GM10847 (cell line): ENCODE results near the gene MS4A5.

Experiments
- POLR2A ChIP-seq: IDR thresholded peaks from 2 replicates; pipeline ENCODE4 v1.6.1; 2011; ENCODE audit not compliant: insufficient read length; ENCODE audit errors: extremely low read depth

The MS4A5 gene, protein sequence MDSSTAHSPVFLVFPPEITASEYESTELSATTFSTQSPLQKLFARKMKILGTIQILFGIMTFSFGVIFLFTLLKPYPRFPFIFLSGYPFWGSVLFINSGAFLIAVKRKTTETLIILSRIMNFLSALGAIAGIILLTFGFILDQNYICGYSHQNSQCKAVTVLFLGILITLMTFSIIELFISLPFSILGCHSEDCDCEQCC

DNA sequence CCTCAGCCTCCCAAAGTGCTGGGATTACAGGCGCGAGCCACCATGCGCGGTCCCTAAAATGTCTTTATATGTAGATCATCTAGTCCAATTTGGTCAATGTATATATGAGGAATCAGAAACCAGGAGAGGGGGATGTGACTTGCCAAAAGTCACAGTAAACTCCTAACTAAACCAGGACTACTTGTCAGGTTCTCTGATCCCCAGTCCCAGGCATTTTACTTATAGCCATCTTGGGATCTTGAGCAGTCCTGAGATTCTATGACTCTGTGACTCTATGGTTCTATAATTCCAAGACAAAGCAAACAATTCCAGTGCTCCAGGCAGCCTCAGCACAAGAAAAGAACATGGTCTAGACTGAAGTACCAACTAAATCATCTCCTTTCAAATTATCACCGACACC lies at the start of gene MS4A5:
MS4A5 (plus strand) TSS at position 301 of the 400 bp plus-strand sequence. CDS start 103 bp downstream, outside the sequence.
- TF ChIP-seq POLR2A = no peak

DNA sequence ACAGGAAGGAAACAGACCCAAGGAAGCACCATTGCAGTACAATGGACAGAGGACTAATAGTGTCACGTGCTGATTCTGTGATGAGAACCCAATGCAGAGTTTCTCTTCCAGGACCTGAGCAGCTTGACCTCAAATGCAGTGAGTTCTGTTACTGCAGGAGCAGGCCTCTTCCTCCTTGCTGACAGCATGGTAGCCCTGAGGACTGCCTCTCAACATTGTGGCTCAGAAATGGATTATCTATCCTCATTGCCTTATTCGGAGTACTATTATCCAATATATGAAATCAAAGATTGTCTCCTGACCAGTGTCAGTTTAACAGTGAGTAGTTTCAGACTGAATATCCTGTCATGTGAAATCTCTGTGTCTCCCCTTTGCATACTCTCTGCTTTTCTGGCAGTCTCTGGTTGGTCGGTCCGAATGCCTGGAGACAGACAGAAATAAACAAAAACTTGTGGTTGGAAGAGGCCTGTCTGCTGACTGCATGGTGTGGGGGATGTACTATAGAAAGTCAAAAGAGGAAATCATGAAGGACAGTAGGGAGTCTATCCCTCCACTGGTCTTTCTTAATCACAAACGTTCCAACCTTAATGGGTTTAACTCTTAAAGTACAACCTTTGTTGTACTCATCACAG lies 40.0 kb upstream of the MS4A5 start:
- no peak for TF ChIP-seq POLR2A

DNA sequence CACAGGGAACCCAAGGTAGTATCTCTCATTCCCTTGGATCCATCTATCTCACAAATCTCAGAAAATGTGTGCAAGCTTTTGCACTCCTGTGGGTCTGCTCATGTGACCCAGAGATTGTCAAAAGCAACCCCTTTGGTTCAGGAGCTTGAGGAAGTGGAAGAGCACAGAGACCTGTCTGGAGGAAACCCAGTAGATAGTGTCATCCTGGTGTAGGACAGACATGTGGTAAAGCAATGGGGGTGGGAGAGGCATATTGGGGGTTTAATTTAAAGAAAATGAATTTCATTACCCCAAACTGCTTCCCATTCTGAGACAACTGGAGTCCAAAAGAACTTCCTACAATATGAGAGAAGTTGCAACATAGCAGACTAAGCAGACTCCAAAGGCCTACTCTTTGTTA lies 39.0 kb upstream of the MS4A5 start:
- no peak for TF ChIP-seq POLR2A

DNA sequence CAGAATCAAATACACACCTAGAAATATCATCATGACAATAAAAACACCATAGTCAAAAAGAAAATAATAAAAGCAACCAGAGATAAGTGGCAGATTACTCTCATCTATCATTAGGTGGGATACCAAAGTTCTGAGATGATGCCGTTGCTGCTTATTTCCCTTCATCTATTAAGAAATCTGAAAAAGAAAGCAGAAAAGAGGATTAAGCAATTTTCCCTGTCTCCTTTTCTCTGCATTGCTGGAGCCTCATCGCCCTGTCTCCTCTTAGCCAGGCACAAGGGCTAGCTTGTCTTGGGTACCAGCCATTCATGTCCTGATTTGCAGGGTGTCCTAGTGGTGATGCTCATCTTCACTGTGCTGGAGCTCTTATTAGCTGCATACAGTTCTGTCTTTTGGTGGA lies 37.0 kb upstream of the MS4A5 start:
- TF ChIP-seq POLR2A = no peak

DNA sequence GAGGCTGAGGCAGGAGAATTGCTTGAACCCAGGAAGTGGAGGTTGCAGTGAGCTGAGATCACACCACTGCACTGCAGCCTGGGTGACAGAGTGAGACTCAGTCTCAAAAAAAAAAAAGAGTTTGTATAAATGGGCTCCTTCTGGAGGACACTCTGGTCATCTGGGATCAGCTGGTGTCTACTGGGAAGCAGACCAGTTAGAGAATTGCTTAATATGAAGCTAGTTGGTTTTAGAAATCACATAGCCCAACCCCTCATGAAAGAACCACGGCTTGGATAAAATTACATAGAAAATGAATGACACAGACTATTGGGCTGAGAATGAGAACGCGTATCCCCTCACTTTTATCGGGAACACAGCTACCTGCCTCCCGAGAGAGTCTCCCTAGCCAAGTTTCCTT lies 36.4 kb upstream of the MS4A5 start:
- TF ChIP-seq POLR2A = no peak

DNA sequence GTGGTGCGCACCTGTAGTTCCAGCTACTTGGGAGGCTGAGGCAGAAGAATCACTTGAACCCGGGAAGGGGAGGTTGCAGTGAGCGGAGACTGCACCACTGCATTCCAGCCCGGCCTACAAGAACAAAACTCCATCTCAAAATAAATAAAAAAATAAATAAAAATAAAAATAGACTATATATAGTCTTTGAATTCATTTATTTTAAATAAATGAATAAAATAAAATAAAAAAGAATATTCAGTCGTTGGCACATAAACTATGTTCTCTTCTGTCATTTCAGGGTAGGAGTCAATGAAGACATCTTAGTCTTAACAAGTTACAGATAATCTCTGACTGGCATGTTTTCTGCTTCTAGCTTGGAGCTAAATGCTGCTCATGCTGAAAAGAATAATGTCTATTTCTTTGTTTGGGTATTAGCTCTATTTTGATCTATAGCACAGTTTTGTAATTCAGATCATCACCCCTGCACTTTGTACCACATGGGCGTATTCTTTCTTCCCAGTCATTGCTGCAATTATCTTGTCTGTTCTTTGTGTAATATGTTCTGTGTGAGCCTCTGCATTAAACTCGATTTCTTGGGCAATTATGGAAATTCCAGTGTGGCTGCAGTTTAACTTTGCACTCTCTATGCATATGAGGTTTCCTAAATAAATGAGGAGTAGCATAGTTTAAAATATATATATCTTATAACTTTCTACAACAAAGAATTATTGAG lies 34.5 kb upstream of the MS4A5 start:
- TF ChIP-seq POLR2A = no peak

DNA sequence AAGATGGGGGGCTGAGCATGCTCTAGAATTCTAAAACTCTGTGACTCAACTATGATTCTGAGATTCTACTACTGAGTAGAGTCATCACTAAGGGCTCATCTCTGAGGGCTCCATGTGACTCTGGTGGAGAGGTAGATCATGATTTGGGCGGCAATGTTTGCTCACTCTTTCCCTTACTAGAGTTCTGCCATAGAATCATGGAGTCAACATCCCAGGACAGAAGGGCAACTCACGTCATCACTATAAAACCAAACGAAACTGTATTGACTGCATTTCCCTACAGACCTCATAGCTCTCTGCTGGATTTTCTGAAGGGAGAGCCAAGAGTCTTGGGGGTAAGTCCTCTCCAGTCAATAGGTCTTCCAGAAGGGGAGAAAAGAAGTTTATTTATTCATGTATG lies 33.0 kb upstream of the MS4A5 start, which contains the start of gene MS4A14:
MS4A14 (plus strand) TSS at position 78 of the 400 bp plus-strand sequence; CDS start at position 198, 120 bp downstream.
- TF ChIP-seq POLR2A = no peak

DNA sequence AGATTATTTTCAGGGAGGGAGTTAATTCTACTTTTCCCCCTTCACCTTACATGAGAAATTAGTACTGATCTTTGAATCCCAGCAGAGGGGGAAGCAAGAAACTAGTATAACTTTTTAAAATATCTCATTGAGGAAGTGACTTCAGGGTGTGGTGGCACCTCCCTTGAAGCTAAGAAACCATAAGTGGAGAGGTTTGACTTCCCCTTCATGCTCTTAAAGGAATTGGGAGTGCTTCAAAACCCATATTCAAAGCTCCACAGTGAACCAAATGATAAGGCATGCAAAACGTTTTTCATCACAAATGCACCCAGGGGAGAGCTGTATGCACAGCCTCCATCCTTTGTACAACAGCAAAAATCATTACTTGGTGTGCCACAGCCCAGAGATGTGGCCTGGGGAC lies 32.6 kb upstream of the MS4A5 start:
- no peak for TF ChIP-seq POLR2A

DNA sequence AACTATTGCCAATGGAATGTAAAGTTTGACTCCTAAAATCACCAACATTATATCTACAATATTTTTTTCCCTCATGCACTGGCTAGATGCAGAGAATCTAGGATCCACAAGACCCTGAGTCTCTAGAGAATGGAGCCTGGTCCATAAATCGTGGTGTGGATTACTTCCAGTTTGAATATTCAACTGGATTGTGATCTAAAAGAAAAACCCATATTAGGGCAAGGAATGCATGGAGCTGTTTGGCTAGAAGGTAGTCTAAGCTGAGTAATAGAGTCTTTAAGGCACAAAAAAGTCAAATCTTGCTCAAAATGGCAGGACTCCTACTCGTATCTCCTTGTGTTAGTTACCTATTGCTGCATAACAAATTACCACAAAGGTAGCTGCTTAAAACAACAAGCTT lies 9.4 kb upstream of the MS4A5 start:
- TF ChIP-seq POLR2A = no peak

DNA sequence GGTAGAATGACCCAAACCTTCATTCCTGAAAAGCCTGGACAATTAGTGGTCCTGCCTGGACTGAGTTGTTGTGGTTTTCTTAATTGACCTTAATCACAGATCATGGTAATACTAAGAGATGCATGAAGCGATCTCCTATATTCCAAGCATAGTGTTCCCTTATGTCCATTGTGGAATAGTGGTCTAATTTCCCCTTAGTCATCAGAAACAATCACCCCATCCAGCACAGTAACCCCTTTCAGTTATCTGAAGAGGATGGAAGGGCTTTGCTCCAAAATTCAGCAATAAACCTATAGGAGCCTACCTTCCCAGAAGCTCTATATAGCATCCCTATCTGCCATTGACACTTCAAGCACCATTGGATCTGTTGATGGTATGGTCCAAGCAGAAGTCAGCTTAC lies 6.8 kb upstream of the MS4A5 start:
- no peak for TF ChIP-seq POLR2A

DNA sequence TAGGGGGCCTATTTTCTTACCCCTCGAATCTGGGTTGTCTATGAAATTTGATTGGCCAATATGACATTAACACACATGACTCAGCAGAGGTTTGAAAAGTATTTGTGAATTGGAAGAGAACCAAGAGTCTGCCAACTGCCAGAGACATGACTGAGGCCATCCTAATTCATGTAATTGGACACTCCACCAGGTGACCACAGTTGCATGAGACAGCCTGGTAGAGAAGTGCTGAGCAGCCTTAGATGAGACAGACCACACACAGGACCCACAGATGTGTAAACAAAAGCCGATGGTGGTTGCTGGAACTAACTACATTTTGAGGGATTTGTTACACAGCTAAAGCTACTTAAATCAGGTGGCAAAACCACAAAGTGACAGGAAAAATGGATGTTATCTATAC lies 855 bp upstream of the MS4A5 start:
- TF ChIP-seq POLR2A = no peak

DNA sequence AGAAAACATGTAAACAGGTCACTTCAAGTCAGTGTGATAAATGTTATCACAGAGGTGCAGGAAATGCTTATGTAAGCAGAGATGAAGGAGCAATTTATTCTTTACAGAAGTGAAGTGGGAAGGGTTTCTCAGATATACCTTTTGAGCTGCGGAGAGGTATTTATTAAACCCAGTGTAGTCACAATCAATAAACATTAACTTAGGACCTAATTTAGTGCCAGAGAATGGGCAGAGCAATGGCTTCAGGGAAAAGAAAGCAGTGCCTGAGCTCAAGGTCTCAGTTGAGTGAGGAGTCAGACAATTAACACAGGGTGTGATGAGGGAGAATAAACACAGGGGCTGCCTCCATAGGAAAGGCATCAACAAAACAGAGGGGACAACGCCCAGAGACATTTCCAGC lies 1.9 kb downstream of the MS4A5 start:
- no peak for TF ChIP-seq POLR2A

DNA sequence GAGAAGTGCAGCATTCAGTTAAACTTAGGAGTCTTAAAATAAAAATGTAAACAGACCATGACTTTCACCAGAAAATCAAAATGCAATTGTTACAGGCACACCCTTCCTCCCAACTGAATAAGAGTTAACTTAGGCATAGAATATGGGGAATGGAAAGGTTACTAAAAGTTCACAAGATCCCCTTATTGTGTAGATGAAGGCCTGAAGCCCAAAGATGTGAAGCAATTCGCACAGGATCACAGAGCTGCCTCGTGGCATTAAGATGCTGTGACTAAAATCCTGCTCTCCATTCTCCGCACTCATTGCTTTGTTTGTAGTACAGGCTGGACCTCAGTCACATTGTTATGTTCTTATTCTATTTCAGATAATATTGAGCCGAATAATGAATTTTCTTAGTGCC lies 4.0 kb downstream of the MS4A5 start:
- no peak for TF ChIP-seq POLR2A

DNA sequence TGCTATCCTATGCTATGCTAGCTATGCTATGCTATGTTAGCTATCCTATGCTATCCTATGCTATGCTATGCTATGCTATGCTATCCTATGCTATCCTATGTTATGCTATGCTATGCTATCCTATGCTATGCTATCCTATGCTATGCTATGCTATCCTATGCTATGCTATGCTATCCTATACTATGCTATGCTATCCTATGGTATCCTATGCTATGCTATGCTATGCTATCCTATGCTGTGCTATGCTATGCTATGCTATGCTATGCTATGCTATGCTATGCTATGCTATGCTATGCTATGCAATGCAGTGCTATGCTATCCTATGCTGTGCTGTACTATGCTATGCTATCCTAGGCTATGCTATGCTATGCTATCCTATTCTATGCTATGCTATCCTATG lies 17.7 kb downstream of the MS4A5 start:
- no peak for TF ChIP-seq POLR2A

DNA sequence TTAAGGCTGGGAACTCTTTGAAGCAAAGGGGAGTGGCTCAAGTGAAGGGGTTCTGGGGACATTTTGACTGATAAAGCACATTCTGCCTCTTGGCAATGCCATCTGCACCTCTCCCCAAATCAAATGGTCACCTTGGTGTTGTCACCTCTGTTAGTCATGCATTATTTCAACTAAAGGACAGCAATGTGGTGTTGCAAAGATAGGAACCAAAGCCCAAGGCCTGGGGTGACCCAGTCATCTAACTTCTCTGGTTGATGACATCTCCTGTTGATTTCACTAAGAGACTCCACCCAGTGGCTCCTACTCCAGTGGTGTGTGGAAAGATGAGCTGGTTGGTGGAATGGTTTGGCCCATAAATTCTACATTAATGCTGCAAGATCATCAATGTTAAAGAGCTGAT lies 18.5 kb downstream of the MS4A5 start:
- no peak for TF ChIP-seq POLR2A

DNA sequence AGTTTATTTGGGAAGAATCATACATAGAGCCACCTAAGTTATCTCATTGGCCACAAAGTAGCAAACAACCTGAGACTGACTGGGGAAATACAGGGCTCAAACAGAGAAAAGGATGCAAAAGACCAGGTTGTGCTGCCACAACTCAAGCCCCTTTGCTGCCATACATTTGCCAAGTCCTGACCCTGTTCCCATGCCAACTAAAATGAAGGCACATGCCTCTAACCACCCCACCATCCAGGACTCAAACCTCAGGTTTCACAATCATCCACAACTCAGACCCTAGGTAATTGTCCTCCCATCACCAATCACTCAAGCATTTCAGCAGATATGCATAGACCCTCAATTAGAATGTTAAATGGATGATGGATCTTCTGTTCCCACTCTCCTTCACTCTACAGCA lies 24.8 kb downstream of the MS4A5 start:
- TF ChIP-seq POLR2A = no peak
